ENCODE measurements around the gene INSYN1.
"Not testable (repeated sequence)": the region's sequence is repeated elsewhere in the genome, so short reads cannot be mapped to it uniquely, and the experiment has no call there.

INSYN1 gene

GRCh38 chr15:73753250-73754130 lies at the start of gene INSYN1:
INSYN1 (minus strand) TSS chr15:73753351; CDS start chr15:73751130, 2,221 bp downstream.
- DNase-seq: no peak

GRCh38 chr15:73802431-73803041 lies 49.4 kb upstream of the INSYN1 start:
- no peak for DNase-seq

GRCh38 chr15:73800662-73801345 lies 47.7 kb upstream of the INSYN1 start:
- DNase-seq: no peak

GRCh38 chr15:73799466-73799865 lies 46.3 kb upstream of the INSYN1 start:
- DNase-seq: no peak

- no peak for DNase-seq
These were observed 44.4 kb upstream of the INSYN1 start for GRCh38 chr15:73797366-73798158.

GRCh38 chr15:73796331-73796831 lies 43.2 kb upstream of the INSYN1 start:
- no peak for DNase-seq

- no peak for DNase-seq
These were observed 41.4 kb upstream of the INSYN1 start for GRCh38 chr15:73794443-73795133.

- DNase-seq: not testable (repeated sequence)
These were observed 39.9 kb upstream of the INSYN1 start for GRCh38 chr15:73792899-73793541.

- DNase-seq: no peak
These were observed 39.3 kb upstream of the INSYN1 start for GRCh38 chr15:73792415-73792814.

GRCh38 chr15:73789521-73790240 lies 36.5 kb upstream of the INSYN1 start:
- DNase-seq: no peak

- no peak for DNase-seq
These were observed 34.5 kb upstream of the INSYN1 start for GRCh38 chr15:73787621-73788020.

- no peak for DNase-seq
These were observed 33.4 kb upstream of the INSYN1 start for GRCh38 chr15:73786538-73786937.

GRCh38 chr15:73785256-73786014 lies 32.3 kb upstream of the INSYN1 start:
- not testable (repeated sequence) for DNase-seq

- DNase-seq: no peak
These were observed 31.1 kb upstream of the INSYN1 start for GRCh38 chr15:73784291-73784690.

- no peak for DNase-seq
These were observed 29.3 kb upstream of the INSYN1 start for GRCh38 chr15:73782344-73782959.

- DNase-seq: no peak
These were observed 28.1 kb upstream of the INSYN1 start for GRCh38 chr15:73781038-73781925.

GRCh38 chr15:73779974-73780373 lies 26.8 kb upstream of the INSYN1 start:
- no peak for DNase-seq

GRCh38 chr15:73777741-73778140 lies 24.6 kb upstream of the INSYN1 start:
- no peak for DNase-seq
